ENCODE measurements around the gene TPCN2.

- TF ChIP-seq MAX (IDR thresholded peaks at IDR 0.05; ENCODE audit: low read depth, low read length) (no peak), CTCF (IDR thresholded peaks at IDR 0.05; ENCODE audit: low read depth, low read length) (no peak)
These were observed 15.9 kb upstream of the TPCN2 start for GRCh38 chr11:69032833-69033232.
